Measurements from ENCODE around the gene NTN3. TPM values are rescaled to one million over a fixed set of nuclear protein-coding genes. Genes with fewer than 3 reads are reported as not detected.

NTN3 gene
- total and polyA plus RNA-seq, 2 of the 8 experiments (the other 6 are each of a cell fraction or from before 2014, with no cell fraction given): 0.30 to 0.34 TPM

GRCh38 chr16:2487903-2488531 is 16.9 kb downstream of the NTN3 start (continued):
- no peak for TF ChIP-seq NANOG (IDR thresholded peaks at IDR 0.05; ENCODE audit: insufficient read depth, low read depth, low read length, poor library complexity, severe bottlenecking)
- TF ChIP-seq SAP30 (IDR thresholded peaks at IDR 0.05; ENCODE audit: insufficient read depth, insufficient replicate concordance, low read length): no peak
- TF ChIP-seq RAD21 (IDR thresholded peaks at IDR 0.05 in 1 of 2, conservative IDR thresholded peaks at IDR 0.05 in 1 of 2; ENCODE audit: low read depth in 2 of 2, low read length in 2 of 2): no peak
- no peak for TF ChIP-seq CHD2 (IDR thresholded peaks at IDR 0.05; ENCODE audit: low read length)
- TF ChIP-seq TCF12 (IDR thresholded peaks at IDR 0.05; ENCODE audit: low read depth, low read length): no peak
